ENCODE data around the gene SH3PXD2A.

The SH3PXD2A gene

GRCh38 chr10:103598654-103599115 is 256.7 kb downstream of the SH3PXD2A start:
- TF ChIP-seq, protein P1, sequence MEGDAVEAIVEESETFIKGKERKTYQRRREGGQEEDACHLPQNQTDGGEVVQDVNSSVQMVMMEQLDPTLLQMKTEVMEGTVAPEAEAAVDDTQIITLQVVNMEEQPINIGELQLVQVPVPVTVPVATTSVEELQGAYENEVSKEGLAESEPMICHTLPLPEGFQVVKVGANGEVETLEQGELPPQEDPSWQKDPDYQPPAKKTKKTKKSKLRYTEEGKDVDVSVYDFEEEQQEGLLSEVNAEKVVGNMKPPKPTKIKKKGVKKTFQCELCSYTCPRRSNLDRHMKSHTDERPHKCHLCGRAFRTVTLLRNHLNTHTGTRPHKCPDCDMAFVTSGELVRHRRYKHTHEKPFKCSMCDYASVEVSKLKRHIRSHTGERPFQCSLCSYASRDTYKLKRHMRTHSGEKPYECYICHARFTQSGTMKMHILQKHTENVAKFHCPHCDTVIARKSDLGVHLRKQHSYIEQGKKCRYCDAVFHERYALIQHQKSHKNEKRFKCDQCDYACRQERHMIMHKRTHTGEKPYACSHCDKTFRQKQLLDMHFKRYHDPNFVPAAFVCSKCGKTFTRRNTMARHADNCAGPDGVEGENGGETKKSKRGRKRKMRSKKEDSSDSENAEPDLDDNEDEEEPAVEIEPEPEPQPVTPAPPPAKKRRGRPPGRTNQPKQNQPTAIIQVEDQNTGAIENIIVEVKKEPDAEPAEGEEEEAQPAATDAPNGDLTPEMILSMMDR (conservative IDR thresholded peaks at IDR 0.05; ENCODE audit: control insufficient read depth, insufficient read depth, low read depth, low read length): peak; percentile 72
- H3K4me3 ChIP-seq (ENCODE audit: control insufficient read depth, low read depth, low read length): no peak overlapping the region
- peak; percentile 84 for DNase-seq (ENCODE audit: low read depth)

DNA sequence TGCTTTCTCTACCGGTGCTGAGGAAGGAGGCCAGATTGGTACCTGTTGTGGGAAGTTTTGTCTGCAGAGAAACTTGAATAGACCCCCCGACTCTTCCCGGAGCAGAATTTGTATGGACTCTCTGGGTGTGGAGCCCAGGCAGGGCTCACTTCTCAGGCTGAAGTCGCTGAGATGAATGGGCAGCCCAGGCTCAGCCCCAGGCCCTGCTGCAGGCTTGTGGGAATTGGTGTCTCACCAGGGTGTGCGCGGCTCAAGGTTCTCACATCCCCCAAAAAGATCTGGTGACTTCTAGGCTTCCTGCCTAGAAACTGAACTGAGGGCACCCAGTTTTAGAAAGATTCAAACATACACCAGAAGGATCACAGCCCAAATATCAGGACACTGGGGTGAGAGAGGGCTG is 258.4 kb downstream of the SH3PXD2A start:
- H3K4me3 ChIP-seq (ENCODE audit: control insufficient read depth, low read depth, low read length): no peak overlapping the region
- no peak for DNase-seq (ENCODE audit: low read depth)
- TF ChIP-seq, protein P1 (conservative IDR thresholded peaks at IDR 0.05; ENCODE audit: control insufficient read depth, insufficient read depth, low read depth, low read length): no peak

- TF ChIP-seq, protein P1 (conservative IDR thresholded peaks at IDR 0.05; ENCODE audit: control insufficient read depth, insufficient read depth, low read depth, low read length): no peak
- H3K4me3 ChIP-seq (ENCODE audit: control insufficient read depth, low read depth, low read length): no peak overlapping the region
- DNase-seq (ENCODE audit: low read depth): no peak
Measured at GRCh38 chr10:103595933-103596726, 259.2 kb downstream of the SH3PXD2A start.

DNA sequence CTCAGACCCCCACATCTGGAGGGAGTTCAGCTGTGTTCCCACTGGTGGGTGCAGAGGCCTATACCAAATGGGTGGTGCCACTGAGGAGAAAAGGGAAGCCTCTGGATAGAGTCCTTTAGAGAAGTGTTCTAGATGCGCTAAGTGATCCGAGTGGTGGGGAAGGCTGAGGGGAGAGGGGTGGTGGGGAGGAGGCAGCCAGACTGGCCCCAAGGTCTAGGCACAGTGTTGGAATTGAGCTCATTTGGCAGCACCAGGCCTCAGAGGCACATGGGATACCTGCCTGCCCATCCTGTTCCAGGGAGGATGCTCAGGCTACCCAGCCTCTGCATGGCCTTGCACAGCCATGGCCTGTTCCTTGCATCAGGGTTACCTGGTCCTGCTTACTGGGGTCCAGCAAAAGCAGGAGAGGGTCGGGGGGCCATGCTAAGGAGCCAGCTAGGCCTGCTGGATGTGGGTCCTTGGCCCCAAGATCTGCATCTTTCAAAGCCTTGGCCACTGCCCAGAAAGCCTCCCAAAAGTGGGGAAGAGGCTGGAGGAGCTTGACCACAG is 262.3 kb downstream of the SH3PXD2A start:
- DNase-seq (ENCODE audit: low read depth): no peak
- no peak overlapping the region for H3K4me3 ChIP-seq (ENCODE audit: control insufficient read depth, low read depth, low read length)
- TF ChIP-seq, protein P1 (conservative IDR thresholded peaks at IDR 0.05; ENCODE audit: control insufficient read depth, insufficient read depth, low read depth, low read length): no peak

- H3K4me3 ChIP-seq (ENCODE audit: control insufficient read depth, low read depth, low read length): no peak overlapping the region
- DNase-seq (ENCODE audit: low read depth): peak; percentile 35
- TF ChIP-seq, protein P1 (conservative IDR thresholded peaks at IDR 0.05; ENCODE audit: control insufficient read depth, insufficient read depth, low read depth, low read length): peak; percentile 67
Measured at GRCh38 chr10:103592186-103593021, 263.0 kb downstream of the SH3PXD2A start.

- TF ChIP-seq, protein P1 (conservative IDR thresholded peaks at IDR 0.05; ENCODE audit: control insufficient read depth, insufficient read depth, low read depth, low read length): no peak
- DNase-seq (ENCODE audit: low read depth): no peak
- H3K4me3 ChIP-seq (ENCODE audit: control insufficient read depth, low read depth, low read length): no peak overlapping the region
Measured at GRCh38 chr10:103590744-103591291, 264.6 kb downstream of the SH3PXD2A start.
